NCI-H2029 treated with DMSO at 0.1 percent for 48 hours (cell line): ENCODE measurements around the gene UBE4A.

ENCODE experiments used
- DNase-seq: peaks from one replicate; lab custom pipeline; 2025; lab: John Stamatoyannopoulos, UW

The UBE4A gene

GRCh38 chr11:118342503-118343161 is 16.8 kb upstream of the UBE4A start, which contains the start of gene CD3D:
TSS of gene CD3D (minus strand) at chr11:118342705. CDS start at chr11:118342607, 98 bp downstream.
- DNase-seq = no peak

- no peak for DNase-seq
Observed at GRCh38 chr11:118343248-118343647, 16.2 kb upstream of the UBE4A start.

- DNase-seq = no peak
Observed at GRCh38 chr11:118343981-118344515, 15.4 kb upstream of the UBE4A start, which contains the start of gene CD3G. TSS of gene CD3G (plus strand) at chr11:118344344. CDS start at chr11:118344424, 80 bp downstream.

GRCh38 chr11:118349475-118349874 is 9.9 kb upstream of the UBE4A start:
- no peak for DNase-seq

- no peak for DNase-seq
Observed at GRCh38 chr11:118353084-118353710, 6.2 kb upstream of the UBE4A start.

GRCh38 chr11:118358071-118358470 is 1.3 kb upstream of the UBE4A start:
- no peak for DNase-seq

- DNase-seq = no peak
Observed at GRCh38 chr11:118364956-118365615, 5.7 kb downstream of the UBE4A start.

GRCh38 chr11:118366287-118366686 is 6.9 kb downstream of the UBE4A start:
- no peak for DNase-seq

- no peak for DNase-seq
Observed at GRCh38 chr11:118370774-118371173, 11.4 kb downstream of the UBE4A start.

- DNase-seq = no peak
Observed at GRCh38 chr11:118373263-118373662, 13.9 kb downstream of the UBE4A start.

- no peak for DNase-seq
Observed at GRCh38 chr11:118373871-118374270, 14.5 kb downstream of the UBE4A start.

GRCh38 chr11:118374729-118375128 is 15.3 kb downstream of the UBE4A start:
- DNase-seq = no peak

- no peak for DNase-seq
Observed at GRCh38 chr11:118375978-118376377, 16.6 kb downstream of the UBE4A start.

- no peak for DNase-seq
Observed at GRCh38 chr11:118379497-118379896, 20.1 kb downstream of the UBE4A start.

GRCh38 chr11:118380571-118380970 is 21.2 kb downstream of the UBE4A start:
- no peak for DNase-seq

GRCh38 chr11:118382954-118383353 is 23.6 kb downstream of the UBE4A start:
- no peak for DNase-seq

GRCh38 chr11:118383657-118384056 is 24.3 kb downstream of the UBE4A start:
- no peak for DNase-seq

GRCh38 chr11:118396097-118396501 is 36.7 kb downstream of the UBE4A start:
- no peak for DNase-seq

- no peak for DNase-seq
Observed at GRCh38 chr11:118397448-118397847, 38.0 kb downstream of the UBE4A start.

GRCh38 chr11:118398791-118399559 is 39.6 kb downstream of the UBE4A start:
- no peak for DNase-seq

- peak; percentile 94 for DNase-seq
Observed at GRCh38 chr11:118401151-118401879, 41.9 kb downstream of the UBE4A start, which contains the start of gene ATP5MG. TSS of gene ATP5MG (plus strand) at chr11:118401606. CDS start at chr11:118401666, 60 bp downstream.
